T-helper 22 cell (primary cell): Measurements from ENCODE around the gene CLDN20.

Source experiments
- DNase-seq: peaks from one replicate; pipeline ENCODE4 v3.0.0-alpha.2; 2020; ENCODE audit warnings: low read depth

The CLDN20 gene

GRCh38 chr6:155269765-155270164, 6.0 kb downstream of the CLDN20 start:
- DNase-seq: no peak

- no peak for DNase-seq
These were observed 6.8 kb downstream of the CLDN20 start for GRCh38 chr6:155270561-155271091.

- DNase-seq: no peak
These were observed 7.3 kb downstream of the CLDN20 start for GRCh38 chr6:155271145-155271544.

- no peak for DNase-seq
These were observed 8.8 kb downstream of the CLDN20 start for GRCh38 chr6:155272353-155273232.

GRCh38 chr6:155273431-155273830, 9.6 kb downstream of the CLDN20 start:
- DNase-seq: no peak

- no peak for DNase-seq
These were observed 10.3 kb downstream of the CLDN20 start for GRCh38 chr6:155274106-155274505.

- no peak for DNase-seq
These were observed 10.7 kb downstream of the CLDN20 start for GRCh38 chr6:155274533-155274932.

GRCh38 chr6:155275808-155276480, 12.1 kb downstream of the CLDN20 start:
- DNase-seq: no peak

- no peak for DNase-seq
These were observed 12.8 kb downstream of the CLDN20 start for GRCh38 chr6:155276638-155277037.

- DNase-seq: no peak
These were observed 14.7 kb downstream of the CLDN20 start for GRCh38 chr6:155278319-155279049.

- no peak for DNase-seq
These were observed 21.0 kb downstream of the CLDN20 start for GRCh38 chr6:155284775-155285174.

GRCh38 chr6:155287762-155288161, 23.9 kb downstream of the CLDN20 start:
- DNase-seq: no peak

- DNase-seq: no peak
These were observed 26.7 kb downstream of the CLDN20 start for GRCh38 chr6:155290491-155290890.

GRCh38 chr6:155291291-155291690, 27.5 kb downstream of the CLDN20 start:
- no peak for DNase-seq

- DNase-seq: no peak
These were observed 28.9 kb downstream of the CLDN20 start for GRCh38 chr6:155292711-155293110.

- DNase-seq: no peak
These were observed 33.9 kb downstream of the CLDN20 start for GRCh38 chr6:155297669-155298068.

GRCh38 chr6:155301867-155302266, 38.1 kb downstream of the CLDN20 start:
- DNase-seq: no peak

GRCh38 chr6:155303361-155303870, 39.6 kb downstream of the CLDN20 start:
- DNase-seq: no peak

GRCh38 chr6:155306958-155307357, 43.1 kb downstream of the CLDN20 start:
- no peak for DNase-seq

- DNase-seq: no peak
These were observed 45.3 kb downstream of the CLDN20 start for GRCh38 chr6:155309150-155309549.

GRCh38 chr6:155310596-155310995, 46.8 kb downstream of the CLDN20 start:
- no peak for DNase-seq

- no peak for DNase-seq
These were observed 47.3 kb downstream of the CLDN20 start for GRCh38 chr6:155311086-155311485.
